Hepatic stellate cell (primary cell): Measurements from ENCODE around the gene TP53BP2.
"Not testable (repeated sequence)": the region's sequence is repeated elsewhere in the genome, so short reads cannot be mapped to it uniquely, and the experiment has no call there.

Experiments used
- DNase-seq: peaks from one replicate; pipeline ENCODE4 v3.0.0; 2011; ENCODE audit warnings: low spot score

The TP53BP2 gene

GRCh38 chr1:223845810-223846682 lies at the start of gene TP53BP2:
Gene TP53BP2 (minus strand): TSS chr1:223845947. CDS start chr1:223845680, 267 bp downstream.
- peak; percentile 89 for DNase-seq

- DNase-seq: not testable (repeated sequence)
Observed at GRCh38 chr1:223890494-223890893, 44.7 kb upstream of the TP53BP2 start.

- not testable (repeated sequence) for DNase-seq
Observed at GRCh38 chr1:223889319-223889718, 43.6 kb upstream of the TP53BP2 start.

GRCh38 chr1:223887747-223888418 lies 42.1 kb upstream of the TP53BP2 start:
- DNase-seq: peak; percentile 80

- no peak for DNase-seq
Observed at GRCh38 chr1:223886516-223886921, 40.8 kb upstream of the TP53BP2 start.

GRCh38 chr1:223885614-223886013 lies 39.9 kb upstream of the TP53BP2 start:
- no peak for DNase-seq

- no peak for DNase-seq
Observed at GRCh38 chr1:223878598-223879325, 33.0 kb upstream of the TP53BP2 start.

- no peak for DNase-seq
Observed at GRCh38 chr1:223877804-223878203, 32.1 kb upstream of the TP53BP2 start.

GRCh38 chr1:223876590-223876989 lies 30.8 kb upstream of the TP53BP2 start:
- no peak for DNase-seq

- DNase-seq: no peak
Observed at GRCh38 chr1:223873044-223873443, 27.3 kb upstream of the TP53BP2 start.

GRCh38 chr1:223872308-223872901 lies 26.7 kb upstream of the TP53BP2 start:
- no peak for DNase-seq

GRCh38 chr1:223870617-223871574 lies 25.1 kb upstream of the TP53BP2 start:
- no peak for DNase-seq

GRCh38 chr1:223864599-223865368 lies 19.0 kb upstream of the TP53BP2 start:
- not testable (repeated sequence) for DNase-seq

GRCh38 chr1:223864084-223864483 lies 18.3 kb upstream of the TP53BP2 start:
- DNase-seq: no peak

- no peak for DNase-seq
Observed at GRCh38 chr1:223861904-223862303, 16.2 kb upstream of the TP53BP2 start.

- DNase-seq: no peak
Observed at GRCh38 chr1:223860051-223860622, 14.4 kb upstream of the TP53BP2 start.

- DNase-seq: no peak
Observed at GRCh38 chr1:223859058-223859457, 13.3 kb upstream of the TP53BP2 start.

GRCh38 chr1:223856386-223856785 lies 10.6 kb upstream of the TP53BP2 start:
- no peak for DNase-seq

- no peak for DNase-seq
Observed at GRCh38 chr1:223853748-223854147, 8.0 kb upstream of the TP53BP2 start.

GRCh38 chr1:223853275-223853674 lies 7.5 kb upstream of the TP53BP2 start:
- DNase-seq: no peak
